ENCODE results near the gene RASAL2. TPM values are rescaled to one million over a fixed set of nuclear protein-coding genes. Genes with fewer than 3 reads are reported as not detected.

The RASAL2 gene
- total RNA-seq, 8 experiments from 2014 or later, result 8.0 to 36.6 (median 23.7) TPM

GRCh38 chr1:178271471-178271870, 177.6 kb downstream of the RASAL2 start:
- H3K27ac ChIP-seq, result no peak overlapping the region
- in situ Hi-C loops (cut with MboI; ENCODE audit: low pct_unique_long_range_greater_than_20kb in 2 of 9, low sequenced_read_pairs in 9 of 9, unreplicated experiment in 9 of 9), result no loop called here
- ATAC-seq (replicated peaks in 6 of 8), result no peak
- H3K4me1 ChIP-seq (replicated peaks in 1 of 2), result peaks cover 6 to 12% of the 10 kb centered on the region in 2 donors
- 71 to 100% (median 100%) methylated on average over 1 of the region's 1 CpG; no CpG with 5 or more reads in 3 of the 10 experiments for WGBS, 10 experiments
- no peak overlapping the region for H3K4me3 ChIP-seq

DNA sequence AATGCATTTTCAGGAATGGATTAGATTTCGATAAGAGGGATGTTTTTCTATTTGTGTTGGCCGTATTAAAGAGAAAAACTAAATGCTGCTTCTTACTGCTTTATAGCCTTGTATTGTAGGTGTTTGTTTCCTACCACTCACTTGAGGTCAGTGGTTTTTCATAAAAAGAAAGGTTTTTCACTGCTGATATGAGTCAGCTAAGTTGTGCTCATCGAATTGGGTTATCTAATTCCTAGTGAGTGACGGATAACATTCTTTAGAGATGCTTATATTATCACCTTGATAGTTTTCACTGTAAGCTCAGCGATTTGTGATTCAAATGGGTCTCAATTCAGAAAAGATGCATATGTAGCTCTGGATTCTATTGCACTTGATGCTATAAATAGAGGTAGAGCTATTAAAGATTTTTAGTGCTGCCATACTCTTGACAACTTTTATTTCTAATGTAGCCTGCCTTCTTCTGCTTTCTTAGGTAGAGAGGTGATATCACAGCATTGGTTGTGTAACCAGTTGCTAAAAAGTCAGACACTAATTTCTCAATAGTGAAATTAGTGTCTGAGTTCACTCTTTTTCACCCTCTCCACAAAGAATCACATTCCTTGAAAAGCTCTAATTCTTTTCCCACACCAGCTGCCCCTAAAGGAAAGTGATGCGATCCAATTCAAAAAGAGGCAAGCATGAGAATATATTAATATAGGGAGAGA, 180.0 kb downstream of the RASAL2 start:
- peaks cover 6 to 7% of the 10 kb centered on the region in 2 donors for H3K4me1 ChIP-seq (replicated peaks in 1 of 2)
- 0 to 75% (median 65%) methylated on average over 1 to 6 of the region's 6 CpGs for WGBS, 10 experiments
- H3K27ac ChIP-seq, result no peak overlapping the region
- no peak overlapping the region for H3K4me3 ChIP-seq
- in situ Hi-C loops (cut with MboI; ENCODE audit: low pct_unique_long_range_greater_than_20kb in 2 of 9, low sequenced_read_pairs in 9 of 9, unreplicated experiment in 9 of 9), result no loop called here
- ATAC-seq (replicated peaks in 6 of 8), result peak in 1 of 8 experiments; percentile 24

DNA sequence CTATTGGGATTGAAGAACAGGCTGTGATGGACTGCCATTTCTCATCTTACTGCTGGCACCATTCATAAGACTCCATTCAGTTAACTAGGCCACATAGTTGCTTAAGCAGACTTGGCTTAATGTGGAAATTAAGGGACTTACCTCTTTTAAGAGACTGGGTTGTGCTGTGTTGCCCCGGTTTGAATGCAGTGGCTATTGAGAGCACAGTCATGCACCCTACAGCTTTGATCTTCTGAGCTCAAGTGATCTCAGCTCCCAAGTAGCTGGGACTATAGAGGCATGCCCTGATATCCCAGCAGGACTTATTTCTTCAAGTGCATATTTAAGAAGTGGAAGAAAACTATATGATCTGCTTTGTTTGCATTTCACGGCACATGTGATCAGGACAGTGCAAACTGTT, 181.1 kb downstream of the RASAL2 start:
- WGBS, 10 experiments, result 78 to 100% (median 89%) methylated on average over 1 to 2 of the region's 2 CpGs; no CpG with 5 or more reads in 3 of the 10 experiments

DNA sequence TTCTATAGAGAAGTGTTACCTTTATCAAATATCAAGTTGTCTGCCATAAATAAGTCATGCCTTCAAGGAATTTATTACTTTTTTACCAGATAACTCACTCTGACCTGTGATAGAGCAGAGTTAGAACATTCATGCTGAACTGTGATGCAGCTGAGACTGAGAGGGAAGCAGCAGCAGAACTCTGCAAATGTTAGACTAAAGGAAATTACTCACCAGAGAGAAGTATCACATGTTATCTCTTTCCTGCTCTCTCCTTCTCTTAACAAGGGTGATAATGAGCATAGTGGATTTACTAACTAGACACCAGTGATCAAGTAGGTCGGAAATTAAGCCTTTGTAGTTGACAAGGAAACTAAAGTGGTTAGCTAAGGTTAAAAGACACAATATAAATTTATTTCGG, 181.6 kb downstream of the RASAL2 start:
- Histone ChIP-seq H3K27ac (no peak overlapping the region), H3K4me3 (no peak overlapping the region), H3K4me1 (replicated peaks in 1 of 2) (peaks cover 6 to 7% of the 10 kb centered on the region in 2 donors)
- in situ Hi-C loops (cut with MboI; ENCODE audit: low pct_unique_long_range_greater_than_20kb in 2 of 9, low sequenced_read_pairs in 9 of 9, unreplicated experiment in 9 of 9), result loop anchor here in 1 of 9 experiments (25.0 kb wide), 1 partner anchor 238 kb away; no protein-coding TSS in a partner anchor
- WGBS, 10 experiments, result 75 to 100% (median 92%) methylated on average over 1 to 2 of the region's 2 CpGs; no CpG with 5 or more reads in 3 of the 10 experiments
- ATAC-seq (replicated peaks in 6 of 8), result no peak

More for the DNA sequence above, 181.1 kb downstream of the RASAL2 start:
- ATAC-seq (replicated peaks in 6 of 8), result no peak
- Histone ChIP-seq H3K27ac (no peak overlapping the region), H3K4me3 (no peak overlapping the region), H3K4me1 (replicated peaks in 1 of 2) (peaks cover 6 to 7% of the 10 kb centered on the region in 2 donors)
- in situ Hi-C loops (cut with MboI; ENCODE audit: low pct_unique_long_range_greater_than_20kb in 2 of 9, low sequenced_read_pairs in 9 of 9, unreplicated experiment in 9 of 9), result loop anchor here in 1 of 9 experiments (25.0 kb wide), 1 partner anchor 238 kb away; no protein-coding TSS in a partner anchor

GRCh38 chr1:178277793-178278530, 184.1 kb downstream of the RASAL2 start:
- in situ Hi-C loops (cut with MboI; ENCODE audit: low pct_unique_long_range_greater_than_20kb in 2 of 9, low sequenced_read_pairs in 9 of 9, unreplicated experiment in 9 of 9), result loop anchor here in 1 of 9 experiments (25.0 kb wide), 1 partner anchor 241 kb away; no protein-coding TSS in a partner anchor
- Histone ChIP-seq H3K4me3 (no peak overlapping the region), H3K27ac (no peak overlapping the region), H3K4me1 (replicated peaks in 1 of 2) (peaks cover 6 to 10% of the 10 kb centered on the region in 2 donors)
- 40 to 100% (median 53%) methylated on average over 1 to 4 of the region's 4 CpGs; no CpG with 5 or more reads in 3 of the 10 experiments for WGBS, 10 experiments
- peak in 4 of 8 experiments; percentile 37 to 70 (median 58) for ATAC-seq (replicated peaks in 6 of 8)

DNA sequence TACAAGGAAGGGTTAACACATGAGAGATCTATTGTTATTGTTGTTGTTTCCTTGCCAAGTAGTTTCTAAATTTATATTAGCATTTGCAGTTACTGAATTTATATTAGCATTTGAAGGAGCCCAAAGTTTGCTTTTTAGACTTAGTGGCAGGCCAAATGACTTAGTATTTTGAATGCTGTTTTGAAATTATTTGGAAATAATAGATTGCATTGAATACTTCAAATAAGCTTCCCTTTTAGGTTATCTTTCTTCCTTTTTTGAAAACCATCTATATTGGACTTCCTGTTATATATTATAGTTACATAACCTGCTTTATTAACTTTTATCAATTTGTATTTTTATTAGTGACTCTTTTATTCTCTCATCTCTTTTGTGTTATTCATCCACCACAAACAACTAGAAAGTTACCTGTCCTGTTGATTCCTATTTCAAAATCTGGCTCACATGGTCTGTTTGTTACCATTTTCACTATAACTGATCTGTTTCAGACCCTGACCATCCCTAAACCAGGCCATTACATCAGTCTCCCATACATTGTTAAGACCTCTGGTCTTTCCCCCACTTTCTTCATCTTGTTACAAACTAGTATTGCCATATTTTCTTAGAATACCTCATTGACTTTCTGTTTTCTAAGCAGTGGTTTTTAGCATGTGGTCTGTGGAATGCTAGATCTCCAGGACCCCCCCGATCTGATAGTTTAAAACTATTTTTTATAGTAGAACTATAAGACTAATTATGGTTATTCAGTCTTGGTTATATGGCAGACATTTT, 185.2 kb downstream of the RASAL2 start:
- Histone ChIP-seq H3K4me1 (replicated peaks in 1 of 2) (peaks cover 8 to 11% of the 10 kb centered on the region in 2 donors), H3K4me3 (no peak overlapping the region), H3K27ac (no peak overlapping the region)
- 88 to 100% (median 100%) methylated on average over 1 of the region's 1 CpG; no CpG with 5 or more reads in 1 of the 10 experiments for WGBS, 10 experiments
- in situ Hi-C loops (cut with MboI; ENCODE audit: low pct_unique_long_range_greater_than_20kb in 2 of 9, low sequenced_read_pairs in 9 of 9, unreplicated experiment in 9 of 9), result loop anchor here in 1 of 9 experiments (25.0 kb wide), 1 partner anchor 242 kb away; no protein-coding TSS in a partner anchor
- no peak for ATAC-seq (replicated peaks in 6 of 8)

DNA sequence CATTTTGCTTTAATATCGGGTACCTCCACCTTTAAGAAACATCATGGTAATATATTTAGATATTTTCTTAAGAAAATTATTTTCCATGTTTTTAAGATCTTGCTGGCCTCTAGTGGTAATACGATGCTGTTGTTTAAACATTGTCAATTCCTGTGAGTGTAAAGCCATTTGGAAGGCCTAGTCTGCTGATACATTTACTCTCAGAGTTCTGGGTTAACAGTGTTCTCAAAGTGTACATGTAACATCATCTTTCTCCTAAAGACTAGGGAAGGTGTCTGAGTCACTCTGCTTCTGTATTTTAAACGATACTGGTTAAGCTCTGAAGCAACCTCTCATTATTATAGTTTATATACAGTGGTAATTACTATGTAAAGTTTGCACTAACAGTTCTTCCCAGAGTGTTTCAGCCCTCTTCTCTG, 189.1 kb downstream of the RASAL2 start:
- Histone ChIP-seq H3K4me3 (no peak overlapping the region), H3K4me1 (replicated peaks in 1 of 2) (peaks cover 9 to 11% of the 10 kb centered on the region in 2 donors), H3K27ac (no peak overlapping the region)
- ATAC-seq (replicated peaks in 6 of 8), result peak in 7 of 8 experiments; percentile 49 to 70 (median 54)
- WGBS, 10 experiments, result 0 to 57% (median 21%) methylated on average over 1 to 3 of the region's 3 CpGs; no CpG with 5 or more reads in 1 of the 10 experiments
- in situ Hi-C loops (cut with MboI; ENCODE audit: low pct_unique_long_range_greater_than_20kb in 2 of 9, low sequenced_read_pairs in 9 of 9, unreplicated experiment in 9 of 9), result loop anchor here in 2 of 9 experiments (10.0 to 25.0 kb wide), 2 partner anchors 246 to 248 kb away; no protein-coding TSS in a partner anchor

GRCh38 chr1:178283409-178283808, 189.5 kb downstream of the RASAL2 start:
- 26 to 83% (median 46%) methylated on average over 1 to 5 of the region's 5 CpGs for WGBS, 10 experiments
- peak in 3 of 8 experiments; percentile 34 to 62 (median 52) for ATAC-seq (replicated peaks in 6 of 8)
- peaks cover 9 to 11% of the 10 kb centered on the region in 2 donors for H3K4me1 ChIP-seq (replicated peaks in 1 of 2)
- no peak overlapping the region for H3K4me3 ChIP-seq
- H3K27ac ChIP-seq, result no peak overlapping the region
- in situ Hi-C loops (cut with MboI; ENCODE audit: low pct_unique_long_range_greater_than_20kb in 2 of 9, low sequenced_read_pairs in 9 of 9, unreplicated experiment in 9 of 9), result loop anchor here in 2 of 9 experiments (10.0 to 25.0 kb wide), 2 partner anchors 246 to 249 kb away; no protein-coding TSS in a partner anchor

- WGBS, 10 experiments, result 0 to 85% (median 58%) methylated on average over 1 to 3 of the region's 3 CpGs; no CpG with 5 or more reads in 1 of the 10 experiments
- Histone ChIP-seq H3K4me1 (replicated peaks in 1 of 2) (peaks cover 9 to 11% of the 10 kb centered on the region in 2 donors), H3K4me3 (no peak overlapping the region), H3K27ac (no peak overlapping the region)
- in situ Hi-C loops (cut with MboI; ENCODE audit: low pct_unique_long_range_greater_than_20kb in 2 of 9, low sequenced_read_pairs in 9 of 9, unreplicated experiment in 9 of 9), result loop anchor here in 2 of 9 experiments (10.0 to 25.0 kb wide), 2 partner anchors 247 to 249 kb away; no protein-coding TSS in a partner anchor
- ATAC-seq (replicated peaks in 6 of 8), result peak in 3 of 8 experiments; percentile 21 to 82 (median 34)
Measured at GRCh38 chr1:178284058-178284457, 190.2 kb downstream of the RASAL2 start.

DNA sequence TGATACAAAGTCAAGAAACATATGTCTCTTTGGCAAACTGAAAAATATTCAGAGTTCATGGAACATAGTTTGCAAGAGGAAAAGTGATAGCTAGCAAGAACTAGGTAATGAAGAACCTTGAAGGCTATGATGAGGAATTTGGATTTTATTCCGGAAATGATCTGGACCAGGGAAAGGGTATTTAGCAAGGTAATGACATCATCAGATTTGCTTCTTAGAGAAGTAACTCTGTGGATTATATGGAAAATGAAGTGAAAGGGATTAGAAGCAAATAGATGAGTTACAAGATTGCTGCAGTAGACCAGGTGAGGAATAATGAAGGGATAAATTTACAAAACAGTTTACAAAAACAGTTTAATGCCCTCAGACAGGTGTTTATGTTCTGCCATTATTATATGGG, 197.3 kb downstream of the RASAL2 start:
- H3K4me1 ChIP-seq (replicated peaks in 1 of 2), result peaks cover 6 to 19% of the 10 kb centered on the region in 2 donors
- H3K4me3 ChIP-seq, result no peak overlapping the region
- in situ Hi-C loops (cut with MboI; ENCODE audit: low pct_unique_long_range_greater_than_20kb in 2 of 9, low sequenced_read_pairs in 9 of 9, unreplicated experiment in 9 of 9), result loop anchor here in 1 of 9 experiments (25.0 kb wide), 1 partner anchor 254 kb away; no protein-coding TSS in a partner anchor
- no peak overlapping the region for H3K27ac ChIP-seq
- ATAC-seq (replicated peaks in 6 of 8), result no peak
- WGBS, 10 experiments, result 80 to 100% (median 100%) methylated on average over 1 of the region's 1 CpG

- in situ Hi-C loops (cut with MboI; ENCODE audit: low pct_unique_long_range_greater_than_20kb in 2 of 9, low sequenced_read_pairs in 9 of 9, unreplicated experiment in 9 of 9), result loop anchor here in 1 of 9 experiments (25.0 kb wide), 1 partner anchor 257 kb away; no protein-coding TSS in a partner anchor
- 38 to 100% (median 60%) methylated on average over 1 of the region's 1 CpG; no CpG with 5 or more reads in 5 of the 10 experiments for WGBS, 10 experiments
- no peak overlapping the region for H3K27ac ChIP-seq
- peaks cover 6 to 19% of the 10 kb centered on the region in 2 donors for H3K4me1 ChIP-seq (replicated peaks in 1 of 2)
- peak; percentile 27 to 100 (median 74) for ATAC-seq (replicated peaks in 6 of 8)
- no peak overlapping the region for H3K4me3 ChIP-seq
Measured at GRCh38 chr1:178294654-178295053, 200.8 kb downstream of the RASAL2 start.

DNA sequence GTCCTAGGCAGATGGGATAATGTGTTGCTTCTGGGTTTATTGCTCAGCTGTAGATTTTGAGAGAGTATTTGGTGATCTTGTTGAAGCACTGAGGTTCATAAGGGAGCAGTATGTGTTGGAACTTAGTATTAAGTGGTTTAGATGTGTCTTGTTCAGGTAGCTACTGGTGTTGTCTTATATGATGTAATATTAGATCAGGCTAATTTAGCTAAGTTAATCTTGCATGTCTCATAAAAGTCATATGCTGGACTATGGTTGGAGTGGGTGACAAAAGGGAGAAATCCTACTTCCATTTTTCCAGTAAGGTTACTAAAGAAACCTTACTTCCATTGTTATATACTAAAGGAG, 206.4 kb downstream of the RASAL2 start:
- in situ Hi-C loops (cut with MboI; ENCODE audit: low pct_unique_long_range_greater_than_20kb in 2 of 9, low sequenced_read_pairs in 9 of 9, unreplicated experiment in 9 of 9), result loop anchor here in 5 of 9 experiments (10.0 to 25.0 kb wide), 5 partner anchors 214 to 712 kb away; partner anchors contain the start of genes TEX35 (in 2 of the 5) and RALGPS2 (in 1 of the 5)
- ATAC-seq (replicated peaks in 6 of 8), result peak in 4 of 8 experiments; percentile 3 to 54 (median 10)
- no peak overlapping the region for H3K4me3 ChIP-seq
- no peak overlapping the region for H3K27ac ChIP-seq
- no peaks in the 10 kb centered on the region for H3K4me1 ChIP-seq (replicated peaks in 1 of 2)

Data from motor neuron (in vitro differentiated cells).